GM20000 (cell line): ENCODE results near the gene LRRC43.
"Not testable (repeated sequence)": the region's sequence is repeated elsewhere in the genome, so short reads cannot be mapped to it uniquely, and the experiment has no call there.

ENCODE experiments used
- DNase-seq: peaks from one replicate; pipeline ENCODE4 v3.0.0; 2012; ENCODE audit warnings: low spot score
- TF ChIP-seq, protein P1 (sequence below): IDR thresholded peaks from 2 replicates; pipeline ENCODE4 v1.5.1; 2012; ENCODE audit warnings: mild to moderate bottlenecking, control low read depth; ENCODE audit errors: extremely low read depth, missing control alignments

Gene LRRC43

DNA sequence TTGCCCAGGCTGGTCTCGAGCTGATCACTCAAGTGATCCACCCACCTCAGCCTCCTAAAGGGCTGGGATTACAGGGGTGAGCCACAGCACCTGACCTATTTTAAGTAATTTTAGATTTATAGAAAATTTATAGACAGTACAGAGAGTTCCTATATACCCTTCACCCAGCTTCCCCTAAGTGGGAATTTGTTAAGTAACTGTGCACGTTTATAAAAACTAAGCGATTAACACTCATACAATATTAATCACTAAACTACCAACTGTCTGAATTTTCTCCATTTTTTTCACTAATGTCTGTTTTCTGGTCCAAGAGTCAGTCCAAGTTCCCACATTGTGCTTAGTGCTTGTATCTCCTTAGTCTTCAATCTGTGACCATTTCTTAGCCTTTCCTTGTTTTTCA is 14.4 kb upstream of the LRRC43 start:
- DNase-seq, result no peak
- TF ChIP-seq, protein P1, sequence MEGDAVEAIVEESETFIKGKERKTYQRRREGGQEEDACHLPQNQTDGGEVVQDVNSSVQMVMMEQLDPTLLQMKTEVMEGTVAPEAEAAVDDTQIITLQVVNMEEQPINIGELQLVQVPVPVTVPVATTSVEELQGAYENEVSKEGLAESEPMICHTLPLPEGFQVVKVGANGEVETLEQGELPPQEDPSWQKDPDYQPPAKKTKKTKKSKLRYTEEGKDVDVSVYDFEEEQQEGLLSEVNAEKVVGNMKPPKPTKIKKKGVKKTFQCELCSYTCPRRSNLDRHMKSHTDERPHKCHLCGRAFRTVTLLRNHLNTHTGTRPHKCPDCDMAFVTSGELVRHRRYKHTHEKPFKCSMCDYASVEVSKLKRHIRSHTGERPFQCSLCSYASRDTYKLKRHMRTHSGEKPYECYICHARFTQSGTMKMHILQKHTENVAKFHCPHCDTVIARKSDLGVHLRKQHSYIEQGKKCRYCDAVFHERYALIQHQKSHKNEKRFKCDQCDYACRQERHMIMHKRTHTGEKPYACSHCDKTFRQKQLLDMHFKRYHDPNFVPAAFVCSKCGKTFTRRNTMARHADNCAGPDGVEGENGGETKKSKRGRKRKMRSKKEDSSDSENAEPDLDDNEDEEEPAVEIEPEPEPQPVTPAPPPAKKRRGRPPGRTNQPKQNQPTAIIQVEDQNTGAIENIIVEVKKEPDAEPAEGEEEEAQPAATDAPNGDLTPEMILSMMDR, result no peak

DNA sequence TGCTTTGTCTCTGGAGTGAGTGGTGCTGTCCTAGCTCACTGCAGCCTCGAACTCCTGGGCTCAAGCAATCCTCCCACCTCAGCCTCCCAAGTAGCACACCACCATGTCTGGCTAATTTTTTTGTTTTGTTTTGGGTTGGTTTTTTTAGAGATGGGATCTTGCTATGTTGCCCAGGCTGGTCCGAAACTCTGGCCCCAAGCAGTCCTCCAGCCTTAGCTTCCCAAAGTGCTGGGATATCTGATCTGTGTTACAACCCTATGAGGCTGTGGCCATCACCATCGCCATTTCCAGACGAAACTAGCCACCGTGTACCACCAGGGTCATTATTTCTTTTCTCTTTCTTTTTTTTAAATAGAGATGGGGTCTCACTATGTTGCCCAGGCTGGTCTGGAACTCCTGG is 11.5 kb upstream of the LRRC43 start:
- TF ChIP-seq, protein P1, result no peak
- no peak for DNase-seq

DNA sequence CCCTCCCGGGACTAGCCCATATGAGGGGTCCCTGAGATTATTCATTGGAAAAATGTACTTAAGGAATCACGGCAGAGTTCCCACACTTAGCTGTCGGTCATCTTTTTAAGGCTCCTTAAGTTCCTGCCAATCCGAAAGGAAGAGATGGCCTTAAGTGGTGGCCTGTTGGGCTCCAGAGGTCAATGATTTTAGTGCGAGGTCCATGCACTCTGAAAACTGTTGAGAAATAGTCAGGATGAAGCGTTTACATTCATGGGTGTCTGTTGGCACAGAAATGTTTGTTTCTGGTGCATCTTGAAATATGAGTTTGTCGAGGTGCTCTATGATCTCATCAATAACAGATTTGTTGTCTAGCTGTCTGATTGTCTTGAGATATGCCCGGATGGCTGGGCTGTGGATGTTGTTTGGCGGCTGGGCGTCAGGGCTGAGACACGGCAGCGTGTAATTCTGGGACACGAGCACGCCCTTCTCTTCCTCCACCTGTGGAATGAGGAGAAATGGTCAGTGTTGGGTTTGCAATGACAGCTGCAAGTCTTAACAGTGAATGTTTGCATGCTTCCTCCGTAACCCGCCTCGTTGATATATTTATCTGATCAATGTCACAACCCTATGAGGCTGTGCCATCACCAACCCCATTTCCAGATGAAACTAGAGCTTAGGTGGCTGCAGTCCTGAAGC is 10.5 kb upstream of the LRRC43 start:
- no peak for DNase-seq
- TF ChIP-seq, protein P1, result no peak

DNA sequence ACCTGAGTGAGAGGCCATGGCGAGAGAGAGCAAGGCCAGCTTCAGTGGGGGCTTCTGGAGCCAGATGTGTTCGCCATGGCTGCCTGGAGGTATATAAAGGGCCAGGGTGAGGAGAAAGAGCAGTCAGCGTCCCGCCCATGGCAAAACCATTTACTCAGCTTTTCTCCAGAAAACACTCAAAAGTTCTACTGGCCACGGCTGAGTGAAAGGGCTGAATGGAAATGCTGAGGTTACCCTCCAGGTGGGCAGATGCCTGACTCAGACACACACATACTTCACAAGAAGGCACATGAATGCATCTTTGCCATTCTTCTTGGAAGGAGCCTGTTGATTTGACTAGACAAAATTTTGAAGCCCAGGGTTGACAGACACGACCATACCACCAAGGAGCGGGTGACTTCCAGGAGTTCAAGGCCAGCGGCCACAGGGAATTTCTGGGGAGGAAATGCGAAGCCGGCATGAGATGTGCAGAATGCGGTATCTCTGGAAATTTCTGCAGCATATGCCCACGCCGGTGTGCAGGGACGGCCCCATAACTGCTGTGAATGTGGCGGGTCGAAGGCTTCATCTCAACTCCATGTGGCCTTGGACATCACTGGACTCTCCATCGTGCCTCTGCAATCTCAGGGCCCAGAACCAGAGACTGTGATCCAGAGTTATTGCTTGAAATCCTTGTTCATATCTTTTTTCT is 8.6 kb upstream of the LRRC43 start, which contains the start of gene IL31:
IL31 (minus strand) TSS at position 67 of the 691 bp plus-strand sequence; CDS start at position 18, 49 bp downstream.
- no peak for DNase-seq
- TF ChIP-seq, protein P1, result no peak

DNA sequence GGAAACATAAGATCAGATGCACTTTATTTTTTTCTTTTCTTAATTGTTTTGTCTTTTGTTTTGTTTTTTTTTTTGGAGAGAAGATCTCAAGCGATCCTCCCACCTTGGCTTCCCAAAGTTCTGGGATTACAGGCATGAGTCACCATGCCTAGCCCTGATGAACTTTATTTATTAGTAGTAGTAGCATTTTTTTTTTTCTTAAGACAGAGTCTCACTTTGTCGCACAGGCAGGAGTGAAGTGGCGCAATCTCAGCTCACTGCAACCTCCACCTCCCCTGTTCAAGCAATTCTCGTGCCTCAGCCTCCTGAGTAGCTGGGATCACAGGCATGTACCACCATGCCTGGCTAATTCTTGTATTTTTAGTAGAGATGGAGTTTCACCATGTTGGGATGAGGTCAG is 6.5 kb upstream of the LRRC43 start:
- DNase-seq, result not testable (repeated sequence)

DNA sequence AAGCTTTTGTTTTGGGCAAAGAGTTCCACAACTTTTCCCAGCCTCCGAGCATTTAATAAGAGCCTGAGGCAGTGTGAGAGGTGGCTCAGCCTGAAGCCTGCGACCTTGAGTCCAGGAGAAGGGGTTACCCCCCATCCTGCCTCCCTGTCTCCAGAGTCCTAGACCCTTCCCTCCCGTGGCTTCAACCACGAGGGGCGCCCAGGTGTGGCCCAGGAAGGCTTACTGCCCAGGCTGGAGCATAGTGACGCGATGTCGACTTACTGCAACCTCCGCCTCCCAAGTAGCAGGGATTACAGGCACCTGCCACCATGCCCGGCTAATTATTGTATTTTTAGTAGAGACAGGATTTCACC is 641 bp downstream of the LRRC43 start:
- TF ChIP-seq, protein P1, result no peak
- no peak for DNase-seq

DNA sequence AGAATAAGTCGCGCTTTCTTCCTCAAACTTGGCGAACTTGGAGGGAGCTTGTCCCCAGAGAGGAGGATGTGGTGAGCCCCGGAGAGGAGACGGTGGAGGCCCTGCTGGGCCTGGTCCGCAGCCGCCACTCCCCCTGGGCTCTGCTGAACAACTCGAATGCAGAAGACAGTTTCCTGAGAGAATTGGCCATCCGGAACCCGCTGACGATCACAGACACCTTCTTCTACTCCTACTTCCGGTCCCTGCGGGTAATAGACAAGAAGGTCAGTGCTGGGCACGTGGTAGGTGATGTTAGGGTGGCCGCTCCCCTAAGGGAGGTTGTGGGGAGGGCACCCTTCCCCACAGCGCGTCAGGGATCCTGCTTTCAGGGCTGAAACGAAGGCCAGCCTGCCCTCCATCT is 1.6 kb downstream of the LRRC43 start:
- DNase-seq, result peak; percentile 60
- TF ChIP-seq, protein P1, result no peak

DNA sequence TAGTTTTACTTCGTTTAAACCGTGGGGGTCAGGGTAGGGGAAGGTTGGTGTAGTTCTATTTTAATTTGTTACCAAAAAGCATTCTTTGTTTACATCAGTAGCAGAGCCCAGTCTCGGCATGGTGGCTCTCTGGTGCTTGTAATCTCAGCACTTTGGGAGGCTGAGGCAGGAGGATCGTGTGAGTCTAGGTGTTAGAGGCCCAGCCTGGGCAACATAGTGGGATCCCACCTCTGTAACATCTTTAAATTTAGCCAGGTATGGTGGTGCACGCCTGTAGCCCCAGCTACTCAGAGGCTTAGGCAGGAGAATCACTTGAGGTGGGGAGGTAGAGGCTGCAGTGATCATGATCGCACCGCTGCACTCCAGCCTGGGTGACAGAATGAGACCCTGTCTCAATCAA is 2.2 kb downstream of the LRRC43 start:
- no peak for DNase-seq
- TF ChIP-seq, protein P1, result no peak
